Neuron (in vitro differentiated cells): Measurements from ENCODE around the gene KCNAB2.

ENCODE experiments used
- H2AFZ ChIP-seq: one replicate; pipeline ENCODE4 v1.6.1; 2013; ENCODE audit warnings: low read depth, mild to moderate bottlenecking, inconsistent platforms, low read length, moderate library complexity
- H3K27me3 ChIP-seq: one replicate; pipeline ENCODE4 v1.6.1; 2013; ENCODE audit warnings: low read length; ENCODE audit not compliant: insufficient read depth
- H3K36me3 ChIP-seq: one replicate; pipeline ENCODE4 v1.6.1; 2013; ENCODE audit warnings: low read length; ENCODE audit not compliant: insufficient read depth
- H3K4me1 ChIP-seq: one replicate; pipeline ENCODE4 v1.6.1; 2013; ENCODE audit warnings: low read length; ENCODE audit not compliant: insufficient read depth
- H3K4me3 ChIP-seq: 2 replicates; pipeline ENCODE4 v1.5.1; 2013; ENCODE audit warnings: mild to moderate bottlenecking, low read length, moderate library complexity
- H3K9me3 ChIP-seq: one replicate; pipeline ENCODE4 v1.6.1; 2013; ENCODE audit warnings: low read length

KCNAB2 gene

DNA sequence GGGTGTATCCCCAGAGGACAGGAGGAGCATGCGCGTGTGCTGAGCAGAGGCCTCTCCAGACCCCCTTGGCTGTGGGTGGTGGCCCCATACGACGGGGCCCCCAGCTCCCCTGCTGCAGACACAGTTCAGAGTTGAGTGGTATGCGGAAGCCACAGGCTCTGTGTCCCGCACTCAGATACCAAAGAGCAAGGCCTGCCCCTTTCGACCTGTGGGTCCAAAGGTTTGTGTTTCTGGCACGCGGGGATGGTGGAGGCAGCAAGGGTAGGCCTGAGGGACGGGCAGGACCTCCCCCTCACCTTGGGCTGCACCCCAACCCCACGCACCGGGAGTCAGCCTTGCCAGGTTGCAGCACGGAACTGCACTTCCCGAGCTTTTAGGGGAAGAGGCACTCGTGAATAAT lies at the start of gene KCNAB2:
Gene KCNAB2, plus strand, starts transcription at position 328 of the 400 bp plus-strand sequence. CDS start 5,649 bp downstream, outside the sequence.
- H3K4me3 ChIP-seq = no peak within 1 kb of the TSS
- H3K36me3 ChIP-seq = no peaks in the 10 kb centered on the region
- peaks cover 3% of the 10 kb centered on the region for H3K4me1 ChIP-seq
- peaks cover 8% of the 10 kb centered on the region for H3K27me3 ChIP-seq
- H3K9me3 ChIP-seq = no peaks in the 10 kb centered on the region
- no peak within 1 kb of the TSS for H2AFZ ChIP-seq

DNA sequence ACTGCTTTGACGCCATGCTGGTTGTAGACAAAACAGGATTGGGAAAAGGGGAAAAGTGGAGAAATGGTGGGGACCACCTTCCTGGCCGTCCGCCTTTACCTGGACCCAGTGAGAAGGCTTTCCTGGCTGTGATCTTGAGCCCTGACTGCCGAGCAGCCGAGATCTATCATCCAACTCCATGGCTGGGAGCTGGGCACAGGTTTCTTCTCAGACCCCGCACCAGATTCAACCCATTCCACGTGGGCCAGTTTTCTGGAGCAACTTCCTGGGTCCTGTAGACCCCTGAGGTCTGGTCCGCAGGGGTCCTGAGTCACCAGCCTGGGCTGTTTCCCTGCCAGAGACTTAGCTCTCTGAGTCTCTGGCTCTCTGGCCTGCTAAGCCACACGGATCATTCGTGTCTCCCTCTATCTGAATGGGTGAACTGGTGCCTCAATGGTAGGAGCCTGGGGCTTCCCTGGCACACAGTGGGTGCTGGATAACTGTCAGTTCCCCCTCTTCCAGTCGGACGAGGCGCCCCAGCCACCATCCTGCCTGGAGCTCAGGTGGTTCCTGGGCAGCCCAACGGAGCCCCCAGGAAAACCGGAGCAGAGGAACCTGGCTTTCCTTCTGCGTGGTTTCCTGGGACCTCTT lies 48.9 kb upstream of the KCNAB2 start:
- Histone ChIP-seq H3K4me3 (no peak overlapping the region), H3K27me3 (no peaks in the 10 kb centered on the region), H2AFZ (no peak overlapping the region), H3K4me1 (peaks cover 28% of the 10 kb centered on the region), H3K9me3 (no peaks in the 10 kb centered on the region), H3K36me3 (no peaks in the 10 kb centered on the region)

DNA sequence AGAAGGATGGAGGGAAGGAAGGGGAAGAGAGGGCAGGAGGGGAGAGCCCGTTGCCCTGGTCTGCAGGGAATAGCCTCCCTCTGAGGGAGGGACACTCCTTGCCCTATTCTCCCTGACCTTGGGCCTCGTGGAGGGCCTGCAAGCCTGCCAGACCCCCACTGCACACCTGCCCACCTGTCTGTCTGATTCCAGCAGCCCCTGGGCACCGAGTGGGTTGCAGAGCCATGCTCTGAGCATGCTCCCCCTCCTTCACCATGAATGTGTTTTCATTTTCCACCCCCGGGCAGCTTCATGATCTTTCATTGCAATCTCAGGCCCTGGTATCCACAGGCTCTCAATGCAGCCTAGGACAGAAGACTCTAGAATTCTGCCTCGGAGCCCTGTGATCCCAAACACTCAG lies 48.4 kb upstream of the KCNAB2 start:
- no peak overlapping the region for H3K4me3 ChIP-seq

DNA sequence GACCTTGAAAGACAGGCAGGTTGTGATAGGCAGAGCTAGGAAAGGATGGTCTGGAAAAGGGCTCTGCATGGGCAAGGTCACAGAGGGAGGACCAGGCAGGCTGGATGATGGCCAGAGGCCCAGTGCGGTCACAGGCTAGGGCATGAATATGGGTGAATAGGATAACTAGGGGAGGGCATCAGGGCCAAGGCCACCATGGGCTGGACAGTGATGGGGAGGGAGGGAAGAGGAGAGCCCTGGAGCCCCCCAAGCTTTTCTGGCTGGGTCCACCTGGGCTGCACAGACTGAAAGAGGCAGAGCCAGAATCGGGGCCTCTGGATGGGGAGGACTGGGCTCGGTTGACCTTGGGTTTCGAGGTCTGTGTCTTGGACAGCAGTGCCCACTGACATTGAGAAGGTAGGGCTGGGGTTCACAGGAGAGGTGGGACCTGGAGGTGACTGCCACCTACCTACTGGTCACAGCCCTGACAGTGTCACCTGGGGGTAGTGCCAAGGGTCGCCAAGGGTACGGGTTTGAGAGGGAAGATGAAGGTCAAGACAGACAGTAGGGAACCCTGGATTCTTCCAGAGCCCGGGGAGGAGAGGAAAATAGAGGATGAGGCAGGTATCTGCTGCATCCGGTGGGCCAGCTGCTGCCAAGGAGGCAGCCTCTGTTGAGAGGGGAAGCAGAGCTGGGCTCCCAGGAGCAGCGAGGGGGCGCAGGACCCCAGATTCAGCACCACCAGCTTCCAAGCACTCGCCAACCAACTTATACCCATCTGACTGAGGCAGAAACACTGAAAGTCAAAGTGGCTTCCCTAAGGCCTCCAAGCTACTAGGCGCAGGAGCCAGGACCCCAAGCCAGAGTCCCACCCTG lies 47.4 kb upstream of the KCNAB2 start:
- Histone ChIP-seq H3K4me3 (no peak overlapping the region), H3K4me1 (peaks cover 40% of the 10 kb centered on the region), H3K9me3 (no peaks in the 10 kb centered on the region), H2AFZ (no peak overlapping the region), H3K36me3 (no peaks in the 10 kb centered on the region), H3K27me3 (no peaks in the 10 kb centered on the region)

More for the DNA sequence above, 48.4 kb upstream of the KCNAB2 start:
- H3K4me1 ChIP-seq = peaks cover 32% of the 10 kb centered on the region
- no peak overlapping the region for H2AFZ ChIP-seq
- H3K27me3 ChIP-seq = no peaks in the 10 kb centered on the region
- H3K9me3 ChIP-seq = no peaks in the 10 kb centered on the region
- H3K36me3 ChIP-seq = no peaks in the 10 kb centered on the region

DNA sequence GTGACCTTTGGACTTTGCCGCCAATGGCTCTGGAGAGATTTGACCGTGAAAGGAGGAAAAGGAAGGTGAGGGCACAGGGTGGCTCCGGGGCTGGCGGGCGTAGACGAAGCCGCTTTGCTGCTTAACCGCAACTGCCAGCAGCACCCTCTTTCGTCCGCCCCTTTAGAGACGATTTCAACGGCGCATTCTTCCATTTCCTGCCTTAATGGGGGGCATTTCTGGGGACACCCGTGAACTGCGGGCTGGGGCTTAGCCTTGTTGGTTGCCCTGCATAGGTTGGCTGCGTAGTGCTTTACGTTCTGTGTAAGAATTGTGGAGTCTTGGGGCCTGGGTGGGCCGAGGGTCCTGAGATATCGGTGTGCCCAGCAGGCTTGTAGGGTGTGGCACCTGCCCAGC lies 46.8 kb upstream of the KCNAB2 start:
- Histone ChIP-seq H3K4me3 (no peak overlapping the region), H2AFZ (no peak overlapping the region), H3K27me3 (no peaks in the 10 kb centered on the region), H3K36me3 (no peaks in the 10 kb centered on the region), H3K4me1 (peaks cover 40% of the 10 kb centered on the region), H3K9me3 (no peaks in the 10 kb centered on the region)

DNA sequence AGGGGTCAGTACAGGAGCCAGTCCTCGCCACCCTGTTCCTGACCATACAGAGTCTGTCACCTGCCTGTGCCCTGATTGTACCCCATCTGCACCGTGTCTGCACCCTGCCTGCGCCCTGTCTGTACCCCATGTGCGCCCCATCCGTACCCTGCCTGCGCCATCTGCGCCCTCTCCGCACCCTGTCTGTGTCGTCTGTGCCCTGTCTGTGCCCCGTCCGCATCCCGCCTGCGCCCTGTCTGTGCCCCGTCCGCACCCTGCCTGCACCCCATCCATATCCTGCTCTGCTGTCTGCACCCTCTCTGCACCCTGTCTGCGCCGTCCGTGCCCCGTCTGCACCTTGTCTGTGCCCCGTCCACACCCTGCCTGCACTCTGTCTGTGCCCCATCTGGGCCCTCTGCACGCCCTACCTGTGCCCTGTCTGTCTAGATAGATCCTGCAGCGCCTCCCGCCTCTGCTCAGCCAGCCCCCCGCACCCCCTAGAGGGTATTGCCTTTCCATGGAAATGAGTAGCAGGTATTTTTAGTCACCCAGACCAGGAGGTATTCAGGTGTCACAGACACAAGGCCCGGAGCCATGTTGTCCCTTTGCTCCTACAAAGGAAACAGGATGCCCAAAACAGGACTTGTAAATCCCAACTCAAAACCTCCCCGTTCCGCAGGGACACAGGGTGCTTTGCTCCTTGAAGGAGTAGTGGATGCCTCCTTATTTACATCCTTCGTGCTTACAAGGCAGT lies 45.8 kb upstream of the KCNAB2 start:
- H3K27me3 ChIP-seq = no peaks in the 10 kb centered on the region

DNA sequence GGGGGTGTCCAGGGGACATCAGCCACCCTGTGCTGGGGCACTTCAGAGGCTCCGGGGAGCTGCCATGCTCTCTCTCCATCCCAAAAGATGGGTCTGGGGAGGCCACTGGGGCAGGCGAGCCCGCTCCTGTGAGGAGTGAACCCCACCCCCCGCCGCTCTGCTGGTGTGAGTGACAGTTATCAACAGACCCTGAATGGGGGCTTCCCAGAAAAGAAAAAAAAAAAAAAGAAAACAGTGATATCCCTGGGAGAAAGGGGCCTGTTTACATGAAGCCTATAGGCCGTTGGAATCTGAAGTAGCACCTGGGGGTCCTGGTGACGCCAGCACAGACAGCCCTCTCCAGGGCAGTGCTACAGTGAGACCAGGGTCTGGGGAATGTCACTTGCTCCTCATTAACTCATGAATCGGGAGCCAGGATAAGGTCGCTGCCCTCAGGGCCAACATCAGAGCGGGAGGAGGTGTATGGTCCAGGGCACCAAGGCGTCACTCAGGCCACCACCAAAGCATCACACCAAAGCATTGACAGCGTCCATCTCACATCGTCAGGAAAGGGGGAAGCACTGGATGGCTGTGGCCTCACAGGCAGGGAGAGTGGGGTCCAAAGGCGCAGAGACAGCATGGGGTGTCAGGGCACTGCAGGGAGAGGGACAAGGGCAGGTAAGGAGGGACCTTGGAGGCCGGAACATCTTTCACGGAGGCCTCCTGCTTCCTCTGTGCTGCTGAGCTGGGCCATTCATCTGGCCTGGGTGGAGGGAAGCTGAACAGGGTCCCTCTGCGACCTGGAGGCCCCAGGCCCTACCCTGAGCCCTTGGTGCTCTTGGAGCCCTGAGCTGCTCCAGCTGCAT lies 45.0 kb upstream of the KCNAB2 start:
- Histone ChIP-seq H3K27me3 (no peaks in the 10 kb centered on the region), H3K36me3 (no peaks in the 10 kb centered on the region), H3K4me3 (no peak overlapping the region), H3K9me3 (no peaks in the 10 kb centered on the region), H3K4me1 (peaks cover 39% of the 10 kb centered on the region), H2AFZ (no peak overlapping the region)

More for the DNA sequence above, 45.8 kb upstream of the KCNAB2 start:
- Histone ChIP-seq H3K36me3 (no peaks in the 10 kb centered on the region), H3K4me3 (no peak overlapping the region), H2AFZ (no peak overlapping the region), H3K9me3 (no peaks in the 10 kb centered on the region), H3K4me1 (peaks cover 39% of the 10 kb centered on the region)

DNA sequence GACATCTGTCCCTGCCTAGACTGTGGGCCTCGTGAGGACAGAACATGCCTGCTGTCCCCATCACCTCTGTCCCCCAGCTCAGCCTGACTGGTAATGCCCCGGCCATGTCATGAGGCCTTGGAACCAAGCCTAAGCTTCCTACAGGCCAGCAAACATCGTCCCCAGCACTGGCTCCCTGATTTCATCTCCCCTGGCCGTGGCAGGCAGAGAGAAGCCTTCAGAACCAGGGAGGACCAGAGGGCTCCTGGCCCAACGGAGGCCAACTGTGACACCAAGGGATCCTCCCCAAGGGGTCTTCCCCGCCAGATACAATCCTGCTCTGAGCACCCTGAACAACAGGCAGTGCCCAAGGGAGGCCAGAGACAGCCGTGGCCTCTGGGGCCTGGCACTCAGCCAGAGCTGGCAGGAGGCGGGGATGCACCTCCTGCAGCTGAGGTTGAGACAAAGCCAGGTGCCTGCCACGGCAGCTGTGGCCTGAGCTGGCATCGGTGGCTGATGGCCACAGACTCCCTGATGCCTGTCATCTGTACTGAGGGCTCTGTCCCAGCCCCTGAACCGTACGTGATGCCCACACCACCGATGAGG lies 43.6 kb upstream of the KCNAB2 start:
- Histone ChIP-seq H3K4me1 (peaks cover 39% of the 10 kb centered on the region), H3K9me3 (no peaks in the 10 kb centered on the region), H3K27me3 (no peaks in the 10 kb centered on the region), H3K36me3 (no peaks in the 10 kb centered on the region), H3K4me3 (no peak overlapping the region), H2AFZ (no peak overlapping the region)

DNA sequence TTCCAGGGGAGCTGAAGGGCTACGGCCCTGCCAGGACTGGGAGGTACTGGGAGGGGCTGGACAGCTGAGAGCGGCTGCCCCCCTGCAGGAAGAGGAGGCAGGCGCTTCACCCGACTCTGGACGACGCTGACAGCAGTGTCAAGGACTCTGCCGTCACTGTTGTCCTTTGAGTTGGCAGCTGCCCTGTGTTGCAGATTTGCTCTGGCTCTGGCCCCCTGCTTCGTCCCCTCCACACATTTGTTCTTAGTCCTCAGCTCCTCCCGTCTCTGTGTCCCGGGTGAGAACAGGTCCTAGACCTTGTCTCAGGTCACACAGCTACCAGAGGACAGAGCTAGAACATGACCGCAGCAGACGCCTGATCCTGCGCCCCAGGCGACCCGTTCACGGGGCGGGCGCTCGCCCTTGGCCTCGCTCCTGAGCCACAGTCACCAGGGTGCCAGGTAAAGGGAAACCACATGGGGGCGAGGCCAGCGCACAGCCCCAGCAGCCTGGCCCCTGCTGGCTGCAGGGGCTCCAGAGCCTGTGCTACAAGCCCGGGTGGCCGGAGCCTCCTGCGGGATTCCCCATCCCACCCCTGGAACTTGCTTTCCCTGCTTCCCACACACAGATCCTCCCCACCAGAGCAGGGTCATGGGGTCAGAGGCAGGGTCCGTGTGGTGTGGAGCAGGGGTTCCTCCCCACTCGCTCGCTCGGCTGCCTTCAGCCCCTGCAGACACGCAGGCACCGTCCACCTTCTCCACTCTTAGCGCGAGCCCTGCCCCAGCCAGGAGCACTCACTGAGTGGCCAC lies 42.8 kb upstream of the KCNAB2 start:
- H3K9me3 ChIP-seq = no peaks in the 10 kb centered on the region
- no peak overlapping the region for H2AFZ ChIP-seq
- peaks cover 39% of the 10 kb centered on the region for H3K4me1 ChIP-seq
- no peaks in the 10 kb centered on the region for H3K36me3 ChIP-seq
- no peak overlapping the region for H3K4me3 ChIP-seq
- no peaks in the 10 kb centered on the region for H3K27me3 ChIP-seq

DNA sequence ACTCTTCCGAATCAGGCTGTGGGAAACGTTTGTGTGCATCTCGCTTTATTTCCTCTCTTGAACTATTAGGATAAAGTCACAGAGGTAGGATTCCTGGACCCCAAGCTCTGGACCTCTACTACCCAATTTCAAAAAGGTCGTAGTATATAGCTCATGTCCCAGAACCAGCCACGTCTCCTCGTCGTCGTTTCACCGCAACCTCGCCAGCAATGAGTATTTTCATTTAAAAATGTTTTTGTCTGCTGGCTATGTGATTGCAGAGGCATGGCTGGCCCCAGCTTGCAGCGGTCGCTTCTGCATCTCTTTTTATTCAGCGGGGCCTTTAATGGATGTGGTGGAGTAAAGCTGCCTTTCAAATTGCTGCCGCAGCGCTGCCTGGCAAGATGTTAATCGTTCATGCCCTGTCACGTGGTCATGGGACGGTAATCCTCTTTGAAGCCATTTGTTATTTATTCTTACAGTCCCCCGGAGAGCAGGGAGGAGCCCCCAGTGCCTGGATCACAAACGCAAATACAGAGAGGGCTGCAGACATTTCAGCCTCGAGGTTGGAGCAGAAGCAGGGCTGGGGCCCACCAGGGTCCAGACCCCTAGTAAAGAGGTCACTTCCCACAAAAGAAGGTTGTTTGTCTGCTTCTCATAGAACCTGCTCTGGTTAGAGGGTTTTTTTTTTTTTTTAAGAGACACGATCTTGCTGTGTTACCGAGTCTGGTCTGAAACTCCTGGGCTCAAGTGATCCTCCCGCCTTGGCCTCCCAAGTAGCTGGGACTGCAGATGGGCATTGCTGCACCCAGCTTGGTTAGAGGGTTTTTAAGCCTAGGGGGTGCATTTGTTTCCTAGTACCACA lies 41.9 kb upstream of the KCNAB2 start:
- no peaks in the 10 kb centered on the region for H3K36me3 ChIP-seq
- H3K4me3 ChIP-seq = no peak overlapping the region
- peaks cover 42% of the 10 kb centered on the region for H3K4me1 ChIP-seq
- no peaks in the 10 kb centered on the region for H3K27me3 ChIP-seq
- no peak overlapping the region for H2AFZ ChIP-seq
- no peaks in the 10 kb centered on the region for H3K9me3 ChIP-seq

DNA sequence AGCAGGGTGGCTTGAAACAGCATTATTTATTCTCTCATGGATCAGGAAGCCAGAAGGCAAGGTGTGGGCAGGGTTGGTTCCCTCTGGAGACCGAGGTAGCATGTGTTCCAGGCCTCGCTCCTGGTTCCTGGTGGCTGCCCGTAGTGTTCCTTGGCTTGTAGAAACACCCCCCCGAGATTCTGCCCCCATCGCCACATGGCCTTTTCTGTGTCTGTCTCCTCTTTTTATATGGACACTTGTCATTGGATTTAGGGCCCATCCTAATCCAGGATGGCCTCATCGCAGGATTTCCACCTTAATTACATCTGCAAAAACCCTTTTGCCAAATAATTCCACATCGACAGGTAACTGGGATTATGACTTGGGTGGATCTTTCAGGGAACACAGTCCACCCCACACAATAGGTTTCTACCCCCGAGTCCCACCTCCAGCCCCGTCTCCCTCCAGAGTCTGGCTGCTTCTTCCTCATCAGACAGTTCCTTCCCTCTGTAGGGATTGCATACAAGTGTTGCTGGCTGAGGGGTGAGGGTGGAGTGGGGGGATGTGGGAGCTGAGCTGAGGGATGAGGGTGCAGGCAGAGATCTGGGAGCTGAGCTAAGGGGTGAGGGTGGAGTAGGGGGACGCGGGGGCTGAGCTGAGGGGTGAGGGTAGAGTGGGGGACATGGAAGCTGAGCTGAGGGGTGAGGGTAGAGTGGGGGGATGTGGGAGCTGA lies 41.1 kb upstream of the KCNAB2 start:
- Histone ChIP-seq H3K9me3 (no peaks in the 10 kb centered on the region), H3K4me3 (no peak overlapping the region), H2AFZ (no peak overlapping the region), H3K36me3 (no peaks in the 10 kb centered on the region), H3K4me1 (peaks cover 50% of the 10 kb centered on the region), H3K27me3 (no peaks in the 10 kb centered on the region)
